K562 (cell line): Measurements from ENCODE around the gene DEDD. TPM values are rescaled to one million over a fixed set of nuclear protein-coding genes. Genes with fewer than 3 reads are reported as not detected.

Source experiments
- ATAC-seq: fragments of 200-7000 bp; cut with Tn5 transposase; 3 replicates; pipeline ENCODE4 v1.9.1; 2020; ENCODE audit warnings: moderate library complexity
- BruUV-seq: library from RNA; stranded (reverse); fragments of 400-500 nt; replicated peaks from 2 replicates; lab custom pipeline; 2021; lab: Mats Ljungman, UMichigan
- CTCF ChIA-PET: fragments of 300-600 bp; formaldehyde crosslinking; extraction: SDS; loops from one replicate; lab custom pipeline; 2021; ENCODE audit warnings: low intra/inter-chr PET ratio; lab: Yijun Ruan, JAX
- POLR2A ChIA-PET: fragments of 300-600, 350-650 bp; sonication (Branson Sonifier 250); formaldehyde crosslinking; extraction: SDS; loops from one replicate; lab custom pipeline; 2021; ENCODE audit warnings: antibody characterized with exemption, inconsistent platforms; lab: Yijun Ruan, JAX
- DNase-seq, 4 experiments: peaks; one replicate each; pipeline versions ENCODE4 v3.0.0 to v3.0.0-alpha.2; 2011 to 2018; ENCODE audit warnings: low spot score in 3 of 4, mixed read lengths in 3 of 4; ENCODE audit errors: extremely low read depth in 1 of 4
- FAIRE-seq: peaks from 2 replicates; lab custom pipeline; 2011; peaks lifted over from hg19 to GRCh38; lab: Jason Lieb, UNC
- H2AFZ ChIP-seq: 2 replicates; pipeline ENCODE4 v1.6.0; 2011; ENCODE audit warnings: low read depth, low read length, control low read depth, inconsistent platforms
- H3K27ac ChIP-seq: fragments of 200-600 bp; 3 replicates; pipeline ENCODE4 v1.8.0; 2011; ENCODE audit warnings: low read depth, mild to moderate bottlenecking, control low read depth, inconsistent platforms, low read length, moderate library complexity, mixed read lengths; ENCODE audit errors: extremely low read depth
- H3K27me3 ChIP-seq, 2 experiments: fragments of 300-600 bp in 1 of 2; 2 replicates in 1 of 2; 3 replicates in 1 of 2; pipeline versions ENCODE4 v1.6.0 to v1.8.0; 2011; ENCODE audit warnings: inconsistent platforms in 2 of 2, low read length in 2 of 2, mild to moderate bottlenecking in 1 of 2, mixed read lengths in 1 of 2, moderate library complexity in 1 of 2; ENCODE audit not compliant: control insufficient read depth in 2 of 2, insufficient read depth in 2 of 2
- H3K36me3 ChIP-seq: fragments of 300-600 bp; 3 replicates; pipeline ENCODE4 v1.8.0; 2011; ENCODE audit warnings: mild to moderate bottlenecking, low read length, inconsistent platforms; ENCODE audit not compliant: control insufficient read depth, insufficient read depth
- H3K4me1 ChIP-seq, 2 experiments: fragments of 200-600 bp in 1 of 2; replicated peaks in 1 of 2; 2 replicates in 1 of 2; 3 replicates in 1 of 2; pipeline versions ENCODE4 v1.5.1 to v1.8.0; 2011; ENCODE audit warnings: inconsistent platforms in 2 of 2, low read length in 2 of 2, mild to moderate bottlenecking in 1 of 2, mixed read lengths in 1 of 2, moderate library complexity in 1 of 2; ENCODE audit not compliant: control insufficient read depth in 2 of 2, insufficient read depth in 2 of 2
- H3K4me2 ChIP-seq: 2 replicates; pipeline ENCODE4 v1.6.1; 2011; ENCODE audit warnings: low read length, control low read depth, inconsistent platforms, mixed read lengths; ENCODE audit not compliant: insufficient read depth
- H3K4me3 ChIP-seq: fragments of 200-600 bp; sonication (generic), shearing (Covaris generic); 2 replicates; pipeline ENCODE4 v1.5.1; 2016; ENCODE audit warnings: control low read depth, inconsistent platforms
- H3K79me2 ChIP-seq: fragments of 200-600 bp; 3 replicates; pipeline ENCODE4 v1.8.0; 2011; ENCODE audit warnings: low read length, inconsistent platforms; ENCODE audit not compliant: control insufficient read depth, insufficient read depth
- H3K9ac ChIP-seq, 2 experiments: 2 replicates each; pipeline versions ENCODE4 v1.6.0 to v1.6.1; 2011; ENCODE audit warnings: low read depth in 2 of 2, low read length in 2 of 2, control low read depth in 1 of 2, inconsistent platforms in 1 of 2, mild to moderate bottlenecking in 1 of 2, mixed read lengths in 1 of 2; ENCODE audit not compliant: insufficient read depth in 1 of 2
- H3K9me1 ChIP-seq: one replicate; pipeline ENCODE4 v1.6.0; 2011; ENCODE audit warnings: inconsistent platforms, mild to moderate bottlenecking, low read length, moderate library complexity; ENCODE audit not compliant: control insufficient read depth, insufficient read depth
- H3K9me3 ChIP-seq: replicated peaks from 2 replicates; pipeline ENCODE4 v1.5.1; 2011; ENCODE audit warnings: low read depth, low read length, inconsistent platforms; ENCODE audit not compliant: control insufficient read depth, insufficient read depth
- H4K20me1 ChIP-seq: replicated peaks from 2 replicates; pipeline ENCODE4 v1.6.1; 2011; ENCODE audit warnings: low read length, inconsistent platforms, mixed read lengths; ENCODE audit not compliant: control insufficient read depth, insufficient read depth
- CEBPG ChIP-seq, 3 experiments: fragments of 200-800 bp in 1 of 3; sonication (Bioruptor generic) in 1 of 3; sonication (generic) in 1 of 3; formaldehyde crosslinking in 1 of 3; IDR thresholded peaks in 2 of 3; conservative IDR thresholded peaks in 1 of 3; 2 replicates each; pipeline versions ENCODE4 v1.6.1 to v1.8.0; 2016 to 2022; ENCODE audit warnings: missing compliant biosample characterization in 2 of 3, missing genetic modification characterization in 2 of 3, mild to moderate bottlenecking in 1 of 3, missing genetic modification reagents in 1 of 3
- EHMT2 ChIP-seq: fragments of 450-650 bp; IDR thresholded peaks from 2 replicates; pipeline ENCODE4 v1.6.1; 2018; ENCODE audit warnings: antibody characterized with exemption
- KDM4B ChIP-seq, 2 experiments: fragments of 450-650 bp in 1 of 2; sonication (generic) in 1 of 2; IDR thresholded peaks; 2 replicates each; pipeline ENCODE4 v1.6.1; 2016 to 2017; ENCODE audit warnings: borderline replicate concordance in 2 of 2, antibody characterized with exemption in 1 of 2, low read depth in 1 of 2, mild to moderate bottlenecking in 1 of 2
- LCOR ChIP-seq: sonication (generic); formaldehyde crosslinking; IDR thresholded peaks from 2 replicates; pipeline ENCODE4 v1.8.0; 2022; ENCODE audit warnings: mild to moderate bottlenecking, missing genetic modification reagents
- SREBF2 ChIP-seq: sonication (generic); formaldehyde crosslinking; IDR thresholded peaks from 2 replicates; pipeline ENCODE4 v1.4.0; 2020; ENCODE audit warnings: mild to moderate bottlenecking, missing genetic modification reagents
- TCFL5 ChIP-seq: fragments of 250-450 bp; sonication (Bioruptor Pico); conservative IDR thresholded peaks from 2 replicates; pipeline ENCODE4 v1.6.1; 2021; ENCODE audit warnings: mild to moderate bottlenecking, moderate library complexity, matching md5 sums
- ZKSCAN1 ChIP-seq: fragments of 150-350 bp; IDR thresholded peaks from 2 replicates; pipeline ENCODE4 v1.6.1; 2016; ENCODE audit warnings: low read depth, low read length
- ZNF785 ChIP-seq: fragments of 250-450 bp; sonication (Bioruptor Pico); IDR thresholded peaks from 2 replicates; pipeline ENCODE4 v1.4.0; 2020; ENCODE audit warnings: mild to moderate bottlenecking
- WGBS: fragments of 100-300 bp; shearing (Covaris generic); methylation state at CpG from one replicate; pipeline ENCODE4 v1.1.6; 2016; ENCODE audit warnings: low coverage, mixed read lengths; ENCODE audit not compliant: insufficient coverage; ENCODE audit errors: missing lambda C conversion rate; 5-methylcytosine and 5-hydroxymethylcytosine counted together
- in situ Hi-C: fragments of 300-500 bp; cut with MboI; formaldehyde crosslinking; loops from 4 replicates; pipeline ENCODE4 v1.15.0; 2018; ENCODE audit warnings: inconsistent platforms, mixed read lengths
- intact Hi-C: fragments of 100-400 bp; cut with micrococcal nuclease; formaldehyde crosslinking; loops from 2 replicates; pipeline ENCODE4 v1.14.2; 2022
- polyA plus RNA-seq, 8 experiments: library from polyadenylated mRNA; depleted of rRNA in 4 of 8; stranded (reverse) in 5 of 8; unstranded in 3 of 8; fragments of >200 nt; fragmentation: Nextera tagmentation in 2 of 8; fragmentation: Illumina TruSeq in 1 of 8; extraction: Ambion mirVana in 2 of 8; extraction: Trizol in 1 of 8; gene quantifications; 2 replicates each; pipeline versions ENCODE4 v1.2.1 to v1.2.3, GENCODE V29; 2011 to 2014; ENCODE audit warnings: inconsistent platforms in 1 of 8, missing spikeins in 1 of 8
- total RNA-seq, 7 experiments: library from RNA; depleted of rRNA in 6 of 7; stranded (reverse); fragments of >200 nt in 6 of 7; fragmentation: Illumina TruSeq in 2 of 7; extraction: Trizol in 2 of 7; gene quantifications; 2 replicates each; pipeline versions ENCODE4 v1.2.1 to v1.2.3, GENCODE V29; 2011 to 2021; ENCODE audit warnings: low replicate concordance in 1 of 7
- TF ChIP-seq, protein P1 (sequence below): IDR thresholded peaks from 2 replicates; pipeline ENCODE4 v1.6.1; 2016; ENCODE audit warnings: missing genetic modification characterization, missing compliant biosample characterization
- TF ChIP-seq, protein P2 (sequence below): fragments of 450-650 bp; IDR thresholded peaks from 2 replicates; pipeline ENCODE4 v1.7.1; 2018; ENCODE audit warnings: mild to moderate bottlenecking, low read depth; ENCODE audit not compliant: partially characterized antibody

DEDD gene
- total and polyA plus RNA-seq, 9 of the 15 experiments (the other 6 are each of a cell fraction or from before 2014, with no cell fraction given) = 11.6 to 41.0 (median 16.8) TPM

DNA sequence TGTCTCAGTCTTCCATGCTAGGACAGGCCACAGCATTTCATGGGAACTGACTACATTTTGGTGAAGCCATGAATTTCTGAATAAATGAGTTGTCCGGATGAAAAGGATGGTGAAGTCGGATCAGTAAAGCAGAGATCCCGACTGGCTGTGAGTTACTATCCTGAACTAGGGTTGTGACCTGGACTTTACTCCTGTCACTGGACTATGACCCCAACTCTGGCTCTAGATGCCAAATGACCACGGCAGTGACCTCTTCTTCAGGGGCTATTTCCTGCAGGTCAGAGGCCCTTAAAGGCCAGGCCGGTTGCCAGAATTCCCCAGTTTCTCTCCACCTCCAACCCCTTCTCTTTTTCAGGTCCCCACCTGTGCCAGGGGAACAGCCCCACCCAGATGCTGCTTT is 41.4 kb downstream of the DEDD start:
- H3K27me3 ChIP-seq = no peaks in the 10 kb centered on the region
- no peak overlapping the region for H2AFZ ChIP-seq
- no peaks in the 10 kb centered on the region for H3K36me3 ChIP-seq
- no peak for TF ChIP-seq CEBPG (CRISPR knock-in tag; IDR thresholded peaks at IDR 0.05)
- no peak for TF ChIP-seq CEBPG (tag; conservative IDR thresholded peaks at IDR 0.05 in 1 of 2, IDR thresholded peaks at IDR 0.05 in 1 of 2)
- TF ChIP-seq SREBF2 = no peak
- no peak for TF ChIP-seq ZNF785 (CRISPR knock-in tag)
- TF ChIP-seq, protein P1, sequence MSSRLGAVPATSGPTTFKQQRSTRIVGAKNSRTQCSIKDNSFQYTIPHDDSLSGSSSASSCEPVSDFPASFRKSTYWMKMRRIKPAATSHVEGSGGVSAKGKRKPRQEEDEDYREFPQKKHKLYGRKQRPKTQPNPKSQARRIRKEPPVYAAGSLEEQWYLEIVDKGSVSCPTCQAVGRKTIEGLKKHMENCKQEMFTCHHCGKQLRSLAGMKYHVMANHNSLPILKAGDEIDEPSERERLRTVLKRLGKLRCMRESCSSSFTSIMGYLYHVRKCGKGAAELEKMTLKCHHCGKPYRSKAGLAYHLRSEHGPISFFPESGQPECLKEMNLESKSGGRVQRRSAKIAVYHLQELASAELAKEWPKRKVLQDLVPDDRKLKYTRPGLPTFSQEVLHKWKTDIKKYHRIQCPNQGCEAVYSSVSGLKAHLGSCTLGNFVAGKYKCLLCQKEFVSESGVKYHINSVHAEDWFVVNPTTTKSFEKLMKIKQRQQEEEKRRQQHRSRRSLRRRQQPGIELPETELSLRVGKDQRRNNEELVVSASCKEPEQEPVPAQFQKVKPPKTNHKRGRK (tag) = no peak
- TF ChIP-seq LCOR = no peak
- TF ChIP-seq EHMT2 = no peak
- no peak for TF ChIP-seq KDM4B (IDR thresholded peaks at IDR 0.05; ENCODE audit: borderline replicate concordance in 2 of 2, low read depth in 1 of 2)
- TF ChIP-seq TCFL5 (CRISPR knock-in tag) = no peak
- no peak for TF ChIP-seq ZKSCAN1
- TF ChIP-seq, protein P2, sequence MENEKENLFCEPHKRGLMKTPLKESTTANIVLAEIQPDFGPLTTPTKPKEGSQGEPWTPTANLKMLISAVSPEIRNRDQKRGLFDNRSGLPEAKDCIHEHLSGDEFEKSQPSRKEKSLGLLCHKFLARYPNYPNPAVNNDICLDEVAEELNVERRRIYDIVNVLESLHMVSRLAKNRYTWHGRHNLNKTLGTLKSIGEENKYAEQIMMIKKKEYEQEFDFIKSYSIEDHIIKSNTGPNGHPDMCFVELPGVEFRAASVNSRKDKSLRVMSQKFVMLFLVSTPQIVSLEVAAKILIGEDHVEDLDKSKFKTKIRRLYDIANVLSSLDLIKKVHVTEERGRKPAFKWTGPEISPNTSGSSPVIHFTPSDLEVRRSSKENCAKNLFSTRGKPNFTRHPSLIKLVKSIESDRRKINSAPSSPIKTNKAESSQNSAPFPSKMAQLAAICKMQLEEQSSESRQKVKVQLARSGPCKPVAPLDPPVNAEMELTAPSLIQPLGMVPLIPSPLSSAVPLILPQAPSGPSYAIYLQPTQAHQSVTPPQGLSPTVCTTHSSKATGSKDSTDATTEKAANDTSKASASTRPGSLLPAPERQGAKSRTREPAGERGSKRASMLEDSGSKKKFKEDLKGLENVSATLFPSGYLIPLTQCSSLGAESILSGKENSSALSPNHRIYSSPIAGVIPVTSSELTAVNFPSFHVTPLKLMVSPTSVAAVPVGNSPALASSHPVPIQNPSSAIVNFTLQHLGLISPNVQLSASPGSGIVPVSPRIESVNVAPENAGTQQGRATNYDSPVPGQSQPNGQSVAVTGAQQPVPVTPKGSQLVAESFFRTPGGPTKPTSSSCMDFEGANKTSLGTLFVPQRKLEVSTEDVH = no peak
- TF ChIP-seq, all 486 proteins: peak for 0
- no peak overlapping the region for H3K4me2 ChIP-seq
- H3K9me1 ChIP-seq = no peaks in the 10 kb centered on the region
- intact Hi-C loops (no loop called here), in situ Hi-C loops (loop anchor here (10.0 to 25.0 kb wide), 2 partner anchors 96 to 254 kb away; no protein-coding TSS in a partner anchor)
- no peak overlapping the region for H3K27ac ChIP-seq
- ATAC-seq = no peak
- 0 out of 2 replicates have a peak, but pooled peaks cover 3% of the 10 kb centered on the region for H3K9me3 ChIP-seq
- peaks cover 0 to 5% of the 10 kb centered on the region in 2 experiments; a peak in 2 of 5 replicates for H3K4me1 ChIP-seq
- 21% methylated on average over 5 of the region's 5 CpGs for WGBS
- no peaks in the 10 kb centered on the region for H4K20me1 ChIP-seq
- no peak overlapping the region for H3K4me3 ChIP-seq
- no peak for DNase-seq
- no TSS peak for BruUV-seq
- H3K9ac ChIP-seq = no peak overlapping the region
- ChIA-PET CTCF (no interaction called here), POLR2A (no interaction called here)
- H3K79me2 ChIP-seq = no peaks in the 10 kb centered on the region
- no peak for FAIRE-seq
